Liver (tissue), 9 donors: ENCODE measurements around the gene BID. TPM values are rescaled to one million over a fixed set of nuclear protein-coding genes. Genes with fewer than 3 reads are reported as not detected.

ENCODE experiments used
- DNase-seq: peaks from one replicate; pipeline ENCODE4 v3.0.0-alpha.2; 2017; ENCODE audit warnings: low spot score
- H3K27ac ChIP-seq, 2 donors: one replicate each; pipeline ENCODE4 v1.7.0; 2013; ENCODE audit warnings: inconsistent platforms in 2 of 2, low read length in 2 of 2, control low read depth in 1 of 2, low read depth in 1 of 2, mild to moderate bottlenecking in 1 of 2
- H3K27me3 ChIP-seq, 4 donors: one replicate each; pipeline versions ENCODE4 v1.6.1 to v1.7.0; 2013; ENCODE audit warnings: low read length in 3 of 4, inconsistent platforms in 1 of 4, mild to moderate bottlenecking in 1 of 4, moderate library complexity in 1 of 4; ENCODE audit not compliant: control insufficient read depth in 4 of 4, insufficient read depth in 4 of 4
- H3K36me3 ChIP-seq, 4 donors: one replicate each; pipeline versions ENCODE4 v1.6.1 to v1.7.0; 2013; ENCODE audit warnings: low read length in 3 of 4, mild to moderate bottlenecking in 3 of 4, low read depth in 1 of 4, moderate library complexity in 1 of 4; ENCODE audit not compliant: control insufficient read depth in 4 of 4, insufficient read depth in 3 of 4
- H3K4me1 ChIP-seq, 4 donors: one replicate each; pipeline versions ENCODE4 v1.6.1 to v1.7.0; 2013; ENCODE audit warnings: low read length in 3 of 4, mild to moderate bottlenecking in 3 of 4, moderate library complexity in 1 of 4; ENCODE audit not compliant: control insufficient read depth in 4 of 4, insufficient read depth in 4 of 4
- H3K4me3 ChIP-seq, 3 donors: one replicate each; pipeline versions ENCODE4 v1.6.1 to v1.7.0; 2013; ENCODE audit warnings: low read length in 3 of 3, control low read depth in 1 of 3, low read depth in 1 of 3, mild to moderate bottlenecking in 1 of 3
- H3K9ac ChIP-seq, 2 donors: one replicate each; pipeline ENCODE4 v1.7.0; 2013; ENCODE audit warnings: low read length in 2 of 2, mild to moderate bottlenecking in 2 of 2, moderate library complexity in 2 of 2, control low read depth in 1 of 2, low read depth in 1 of 2
- H3K9me3 ChIP-seq, 4 donors: one replicate each; pipeline versions ENCODE4 v1.6.1 to v1.7.0; 2013; ENCODE audit warnings: low read length in 3 of 4; ENCODE audit not compliant: control insufficient read depth in 4 of 4
- ATF3 ChIP-seq: IDR thresholded peaks from 2 replicates; pipeline ENCODE4 v1.6.1; 2016; ENCODE audit warnings: antibody characterized with exemption
- CTCF ChIP-seq: fragments of 150-350 bp; IDR thresholded peaks from 2 replicates; pipeline ENCODE4 v1.5.1; 2017; ENCODE audit warnings: improper control_type of control experiment, low read depth, low read length; ENCODE audit not compliant: missing input control
- EGR1 ChIP-seq, 2 donors: IDR thresholded peaks; 2 replicates each; pipeline ENCODE4 v1.6.1; 2016 to 2018; ENCODE audit warnings: antibody characterized with exemption in 2 of 2, low read depth in 2 of 2
- FOXA1 ChIP-seq: IDR thresholded peaks from 2 replicates; pipeline ENCODE4 v1.6.1; 2016; ENCODE audit warnings: antibody characterized with exemption
- JUND ChIP-seq, 2 donors: IDR thresholded peaks; 2 replicates each; pipeline ENCODE4 v1.6.1; 2016; ENCODE audit warnings: antibody characterized with exemption in 2 of 2
- NR2F2 ChIP-seq: IDR thresholded peaks from 2 replicates; pipeline ENCODE4 v1.6.1; 2016; ENCODE audit warnings: antibody characterized with exemption
- RAD21 ChIP-seq, 2 donors: IDR thresholded peaks; 2 replicates each; pipeline ENCODE4 v1.6.1; 2016; ENCODE audit warnings: antibody characterized with exemption in 2 of 2, mild to moderate bottlenecking in 2 of 2
- RXRA ChIP-seq, 2 donors: IDR thresholded peaks; 2 replicates each; pipeline ENCODE4 v1.6.1; 2017 to 2018; ENCODE audit warnings: antibody characterized with exemption in 2 of 2, mild to moderate bottlenecking in 1 of 2
- SP1 ChIP-seq: IDR thresholded peaks from 2 replicates; pipeline ENCODE4 v1.6.1; 2018; ENCODE audit warnings: antibody characterized with exemption, mild to moderate bottlenecking
- TAF1 ChIP-seq: conservative IDR thresholded peaks from 2 replicates; pipeline ENCODE4 v1.6.1; 2016; ENCODE audit warnings: antibody characterized with exemption, mild to moderate bottlenecking
- YY1 ChIP-seq: IDR thresholded peaks from 2 replicates; pipeline ENCODE4 v1.6.1; 2016; ENCODE audit warnings: antibody characterized with exemption, mild to moderate bottlenecking
- WGBS: extraction: QIAGEN DNeasy Blood & Tissue Kit; methylation state at CpG from one replicate; pipeline ENCODE4 v1.1.7; 2013; 5-methylcytosine and 5-hydroxymethylcytosine counted together
- polyA plus RNA-seq, 2 donors: library from polyadenylated mRNA; stranded (reverse) in 1 of 2; unstranded in 1 of 2; fragments of 200-250 nt in 1 of 2; fragments of >200 nt in 1 of 2; fragmentation: Nextera tagmentation in 1 of 2; extraction: Ambion mirVana in 1 of 2; gene quantifications; one replicate each; pipeline versions ENCODE4 v1.2.1 to v1.2.3, GENCODE V29; 2013 to 2015
- total RNA-seq, 2 donors: library from RNA; depleted of rRNA; stranded (reverse); fragments of >200 nt; gene quantifications; one replicate each; pipeline ENCODE4 v1.2.3, GENCODE V29; 2014
- TF ChIP-seq, protein P1 (sequence below): IDR thresholded peaks from 2 replicates; pipeline ENCODE4 v1.6.1; 2016; ENCODE audit warnings: antibody characterized with exemption
- TF ChIP-seq, protein P2 (sequence below): IDR thresholded peaks from 2 replicates; pipeline ENCODE4 v1.6.1; 2016; ENCODE audit warnings: antibody characterized with exemption
- donor health status: healthy.
- donor health status: healthy.
- donor health status: healthy.
- donor health status: healthy.
- donor health status: healthy.

Gene BID
- total and polyA plus RNA-seq, 4 donors: 28.7 to 66.9 (median 52.6) TPM

GRCh38 chr22:17761138-17761488 is 13.2 kb downstream of the BID start (continued):
- TF ChIP-seq, protein P1, sequence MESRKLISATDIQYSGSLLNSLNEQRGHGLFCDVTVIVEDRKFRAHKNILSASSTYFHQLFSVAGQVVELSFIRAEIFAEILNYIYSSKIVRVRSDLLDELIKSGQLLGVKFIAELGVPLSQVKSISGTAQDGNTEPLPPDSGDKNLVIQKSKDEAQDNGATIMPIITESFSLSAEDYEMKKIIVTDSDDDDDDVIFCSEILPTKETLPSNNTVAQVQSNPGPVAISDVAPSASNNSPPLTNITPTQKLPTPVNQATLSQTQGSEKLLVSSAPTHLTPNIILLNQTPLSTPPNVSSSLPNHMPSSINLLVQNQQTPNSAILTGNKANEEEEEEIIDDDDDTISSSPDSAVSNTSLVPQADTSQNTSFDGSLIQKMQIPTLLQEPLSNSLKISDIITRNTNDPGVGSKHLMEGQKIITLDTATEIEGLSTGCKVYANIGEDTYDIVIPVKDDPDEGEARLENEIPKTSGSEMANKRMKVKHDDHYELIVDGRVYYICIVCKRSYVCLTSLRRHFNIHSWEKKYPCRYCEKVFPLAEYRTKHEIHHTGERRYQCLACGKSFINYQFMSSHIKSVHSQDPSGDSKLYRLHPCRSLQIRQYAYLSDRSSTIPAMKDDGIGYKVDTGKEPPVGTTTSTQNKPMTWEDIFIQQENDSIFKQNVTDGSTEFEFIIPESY: no peak
- TF ChIP-seq, protein P2, sequence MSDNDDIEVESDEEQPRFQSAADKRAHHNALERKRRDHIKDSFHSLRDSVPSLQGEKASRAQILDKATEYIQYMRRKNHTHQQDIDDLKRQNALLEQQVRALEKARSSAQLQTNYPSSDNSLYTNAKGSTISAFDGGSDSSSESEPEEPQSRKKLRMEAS: peak; percentile 15
- TF ChIP-seq NR2F2: no peak
- TF ChIP-seq RXRA (IDR thresholded peaks at IDR 0.05): peak; percentile 54 to 55
- no peak for TF ChIP-seq JUND (IDR thresholded peaks at IDR 0.05)
- no peak for TF ChIP-seq ATF3
- TF ChIP-seq SP1: peak; percentile 75
- TF ChIP-seq EGR1 (IDR thresholded peaks at IDR 0.05; ENCODE audit: low read depth in 2 of 2): peak in 1 of 2 donors; percentile 13
- peak; percentile 46 for TF ChIP-seq FOXA1
- TF ChIP-seq YY1: peak; percentile 38
- no peak for TF ChIP-seq TAF1

GRCh38 chr22:17754233-17754925 is 19.9 kb downstream of the BID start:
- DNase-seq: no peak
- Histone ChIP-seq H3K9ac (no peak overlapping the region), H3K4me3 (no peak overlapping the region), H3K9me3 (no peaks in the 10 kb centered on the region), H3K4me1 (peaks cover 5 to 12% (median 11%) of the 10 kb centered on the region in 4 donors), H3K27me3 (no peaks in the 10 kb centered on the region), H3K36me3 (no peaks in the 10 kb centered on the region), H3K27ac (no peak overlapping the region)
- peak; percentile 50 for TF ChIP-seq CTCF
- TF ChIP-seq JUND (IDR thresholded peaks at IDR 0.05): no peak
- no peak for TF ChIP-seq NR2F2
- peak; percentile 29 to 44 for TF ChIP-seq RXRA (IDR thresholded peaks at IDR 0.05)
- TF ChIP-seq ATF3: no peak
- no peak for TF ChIP-seq YY1
- TF ChIP-seq RAD21 (IDR thresholded peaks at IDR 0.05): peak; percentile 77
- TF ChIP-seq, protein P2: no peak
- no peak for TF ChIP-seq EGR1 (IDR thresholded peaks at IDR 0.05; ENCODE audit: low read depth in 2 of 2)
- TF ChIP-seq, protein P1: no peak
- 82% methylated on average over 14 of the region's 14 CpGs for WGBS
